ENCODE measurements around the gene TMEM233.

TMEM233 gene

DNA sequence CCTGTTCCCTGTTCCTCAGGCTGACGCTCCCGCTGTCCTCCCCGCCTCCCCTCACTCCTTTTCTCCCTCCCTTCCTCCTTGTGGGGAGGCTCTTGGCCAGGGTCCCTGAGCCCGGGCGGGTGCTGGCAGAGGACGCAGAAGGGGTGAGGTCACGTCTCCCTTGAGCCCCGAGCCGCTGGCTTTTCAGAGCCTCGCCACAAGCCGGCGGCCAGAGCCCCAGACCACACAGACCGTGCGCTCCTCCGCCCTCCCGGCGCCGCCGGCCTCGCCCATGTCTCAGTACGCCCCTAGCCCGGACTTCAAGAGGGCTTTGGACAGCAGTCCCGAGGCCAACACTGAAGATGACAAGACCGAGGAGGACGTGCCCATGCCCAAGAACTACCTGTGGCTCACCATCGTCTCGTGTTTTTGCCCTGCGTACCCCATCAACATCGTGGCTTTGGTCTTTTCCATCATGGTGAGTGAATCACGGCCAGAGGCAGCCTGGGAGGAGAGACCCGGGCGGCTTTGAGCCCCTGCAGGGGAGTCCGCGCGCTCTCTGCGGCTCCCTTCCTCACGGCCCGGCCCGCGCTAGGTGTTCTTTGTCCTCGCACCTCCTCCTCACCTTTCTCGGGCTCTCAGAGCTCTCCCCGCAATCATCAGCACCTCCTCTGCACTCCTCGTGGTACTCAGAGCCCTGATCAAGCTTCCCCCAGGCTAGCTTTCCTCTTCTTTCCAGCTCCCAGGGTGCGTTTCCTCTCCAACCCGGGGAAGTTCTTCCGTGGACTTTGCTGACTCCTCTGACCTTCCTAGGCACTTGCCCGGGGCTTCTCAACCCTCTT, at the start of gene TMEM233:
TMEM233 (plus strand) TSS at position 197 of the 821 bp plus-strand sequence; CDS start at position 272, 75 bp downstream.
- Histone ChIP-seq H3K4me3 (ENCODE audit: low read length) (no peak within 1 kb of the TSS), H3K79me2 (ENCODE audit: control insufficient read depth, low read length) (no peaks in the 10 kb centered on the region), H3K27me3 (ENCODE audit: control insufficient read depth, low read length) (peaks cover 42% of the 10 kb centered on the region), H3K36me3 (ENCODE audit: control insufficient read depth, low read length) (no peaks in the 10 kb centered on the region), H3K4me1 (ENCODE audit: control insufficient read depth, low read length) (peaks cover 26% of the 10 kb centered on the region), H4K20me1 (ENCODE audit: control insufficient read depth, insufficient read depth, low read depth, low read length) (no peaks in the 10 kb centered on the region), H3K4me2 (ENCODE audit: low read length) (no peak within 1 kb of the TSS), H3K9me3 (ENCODE audit: control insufficient read depth, insufficient read depth, low read length) (no peaks in the 10 kb centered on the region), H3F3A (ENCODE audit: control insufficient read depth, insufficient read depth) (peaks cover 2% of the 10 kb centered on the region; the same call in 1 of the 2 replicates), H3K9me2 (replicated peaks; ENCODE audit: control insufficient read depth, low read length) (no peaks in the 10 kb centered on the region), H3K27ac (ENCODE audit: low read depth, low read length) (no peak within 1 kb of the TSS)
- TF ChIP-seq EZH2phosphoT487 (IDR thresholded peaks at IDR 0.05; ENCODE audit: borderline replicate concordance, low read length) (no peak), CTCF (IDR thresholded peaks at IDR 0.05; ENCODE audit: low read depth, low read length, poor library complexity, severe bottlenecking) (no peak)

DNA sequence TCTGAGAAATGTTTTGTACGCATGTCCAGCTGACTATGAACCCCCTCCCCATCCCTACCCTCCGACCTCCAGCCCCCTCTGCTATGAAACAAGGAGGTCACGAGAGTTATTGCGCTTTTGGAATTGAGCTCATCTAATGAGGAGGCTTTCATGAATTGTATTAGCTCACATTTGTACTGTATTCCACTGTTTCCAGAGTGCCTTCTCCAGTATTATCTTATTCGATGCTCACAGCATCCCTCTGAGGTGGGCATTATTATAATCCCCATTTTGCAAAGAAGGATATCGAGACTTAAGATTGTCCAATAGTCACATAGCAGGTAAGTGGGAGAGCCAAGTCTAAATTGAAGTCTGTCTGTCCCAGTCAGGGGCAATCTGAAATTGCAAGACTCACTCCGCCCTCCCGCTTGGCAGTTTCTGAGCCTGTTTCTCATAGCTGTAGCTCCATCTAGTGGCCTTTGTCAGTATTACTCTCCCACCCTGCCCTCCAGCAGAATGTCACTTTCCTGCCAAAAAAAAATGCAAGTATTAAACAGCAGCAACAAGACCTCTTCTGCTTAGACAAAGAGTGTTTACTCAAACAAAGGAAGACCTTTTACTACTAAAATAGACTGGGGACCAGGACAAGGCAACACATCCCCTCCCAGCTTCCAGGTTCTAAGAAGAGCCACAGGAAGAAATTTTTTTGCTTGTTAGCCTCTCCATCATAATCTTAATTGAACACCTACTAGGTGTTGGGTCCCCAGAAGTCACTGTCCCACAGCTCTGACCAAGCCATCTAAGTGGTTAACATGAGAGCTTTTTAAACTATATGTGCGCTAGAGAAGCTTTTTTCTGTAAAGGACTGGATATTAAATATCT, 48.6 kb upstream of the TMEM233 start:
- Histone ChIP-seq H3K4me2 (ENCODE audit: low read length) (no peak overlapping the region), H3K36me3 (ENCODE audit: control insufficient read depth, low read length) (no peaks in the 10 kb centered on the region), H3K27ac (ENCODE audit: low read depth, low read length) (no peak overlapping the region), H3K9me3 (ENCODE audit: control insufficient read depth, insufficient read depth, low read length) (no peaks in the 10 kb centered on the region; the same call in 1 of the 2 replicates), H3K27me3 (ENCODE audit: control insufficient read depth, low read length) (peaks cover 12% of the 10 kb centered on the region), H3K4me3 (ENCODE audit: low read length) (no peak overlapping the region), H3F3A (ENCODE audit: control insufficient read depth, insufficient read depth) (no peaks in the 10 kb centered on the region), H4K20me1 (ENCODE audit: control insufficient read depth, insufficient read depth, low read depth, low read length) (no peaks in the 10 kb centered on the region), H3K4me1 (ENCODE audit: control insufficient read depth, low read length) (peaks cover 23% of the 10 kb centered on the region), H3K79me2 (ENCODE audit: control insufficient read depth, low read length) (no peaks in the 10 kb centered on the region), H3K9me2 (replicated peaks; ENCODE audit: control insufficient read depth, low read length) (no peaks in the 10 kb centered on the region)
- TF ChIP-seq CTCF (IDR thresholded peaks at IDR 0.05; ENCODE audit: low read depth, low read length, poor library complexity, severe bottlenecking) (peak; percentile 83), EZH2phosphoT487 (IDR thresholded peaks at IDR 0.05; ENCODE audit: borderline replicate concordance, low read length) (no peak)

- Histone ChIP-seq H3K4me3 (ENCODE audit: low read length) (no peak overlapping the region), H3K27ac (ENCODE audit: low read depth, low read length) (no peak overlapping the region), H4K20me1 (ENCODE audit: control insufficient read depth, insufficient read depth, low read depth, low read length) (no peaks in the 10 kb centered on the region), H3F3A (ENCODE audit: control insufficient read depth, insufficient read depth) (no peaks in the 10 kb centered on the region), H3K9me2 (replicated peaks; ENCODE audit: control insufficient read depth, low read length) (no peaks in the 10 kb centered on the region), H3K27me3 (ENCODE audit: control insufficient read depth, low read length) (peaks cover 12% of the 10 kb centered on the region), H3K9me3 (ENCODE audit: control insufficient read depth, insufficient read depth, low read length) (no peaks in the 10 kb centered on the region), H3K79me2 (ENCODE audit: control insufficient read depth, low read length) (no peaks in the 10 kb centered on the region), H3K36me3 (ENCODE audit: control insufficient read depth, low read length) (no peaks in the 10 kb centered on the region), H3K4me2 (ENCODE audit: low read length) (peak overlapping the region; percentile 32), H3K4me1 (ENCODE audit: control insufficient read depth, low read length) (peaks cover 23% of the 10 kb centered on the region)
- TF ChIP-seq CTCF (IDR thresholded peaks at IDR 0.05; ENCODE audit: low read depth, low read length, poor library complexity, severe bottlenecking), result no peak
- no peak for TF ChIP-seq EZH2phosphoT487 (IDR thresholded peaks at IDR 0.05; ENCODE audit: borderline replicate concordance, low read length)
These were observed 47.2 kb upstream of the TMEM233 start for GRCh38 chr12:119546340-119546739.

Measured in DOHH2 (cell line).